ENCODE measurements around the gene TBX21.
A peak's percentile ranks its signal among the peaks of the same experiment; 100 is the strongest.

The TBX21 gene

GRCh38 chr17:47776330-47777197 is 43.5 kb downstream of the TBX21 start:
- no peak for DNase-seq

- DNase-seq = no peak
These were observed 45.2 kb downstream of the TBX21 start for GRCh38 chr17:47778184-47778635.

- no peak for DNase-seq
These were observed 48.4 kb downstream of the TBX21 start for GRCh38 chr17:47781397-47781796.

GRCh38 chr17:47785538-47786123 is 52.6 kb downstream of the TBX21 start:
- DNase-seq = no peak

- peak; percentile 39 for DNase-seq
These were observed 56.9 kb downstream of the TBX21 start for GRCh38 chr17:47789611-47790561.

GRCh38 chr17:47791025-47791424 is 58.0 kb downstream of the TBX21 start:
- no peak for DNase-seq

- no peak for DNase-seq
These were observed 59.4 kb downstream of the TBX21 start for GRCh38 chr17:47792457-47792856.

- DNase-seq = no peak
These were observed 59.9 kb downstream of the TBX21 start for GRCh38 chr17:47792979-47793378.
